GM12891 (cell line): Measurements from ENCODE around the gene THBD.

ENCODE experiments used
- POLR2A ChIP-seq: IDR thresholded peaks from 2 replicates; pipeline ENCODE4 v1.6.1; 2011; ENCODE audit warnings: low read depth, low read length, control low read depth
- POLR2AphosphoS5 ChIP-seq: IDR thresholded peaks from 2 replicates; pipeline ENCODE4 v1.6.1; 2011; ENCODE audit warnings: low read depth, low read length, control low read depth

GRCh38 chr20:23047001-23047737 lies 2.3 kb downstream of the THBD start:
- no peak for TF ChIP-seq POLR2AphosphoS5
- TF ChIP-seq POLR2A: no peak
